HG02763 (cell line): Measurements from ENCODE around the gene DPP8.
"Not testable (repeated sequence)": the region's sequence is repeated elsewhere in the genome, so short reads cannot be mapped to it uniquely, and the experiment has no call there.

Experiments
- ATAC-seq: cut with Tn5 transposase; IDR thresholded peaks from one replicate; pipeline ENCODE4 v1.9.1; 2021; ENCODE audit warnings: mild to moderate bottlenecking, moderate library complexity; ENCODE audit not compliant: unreplicated experiment

Gene DPP8

DNA sequence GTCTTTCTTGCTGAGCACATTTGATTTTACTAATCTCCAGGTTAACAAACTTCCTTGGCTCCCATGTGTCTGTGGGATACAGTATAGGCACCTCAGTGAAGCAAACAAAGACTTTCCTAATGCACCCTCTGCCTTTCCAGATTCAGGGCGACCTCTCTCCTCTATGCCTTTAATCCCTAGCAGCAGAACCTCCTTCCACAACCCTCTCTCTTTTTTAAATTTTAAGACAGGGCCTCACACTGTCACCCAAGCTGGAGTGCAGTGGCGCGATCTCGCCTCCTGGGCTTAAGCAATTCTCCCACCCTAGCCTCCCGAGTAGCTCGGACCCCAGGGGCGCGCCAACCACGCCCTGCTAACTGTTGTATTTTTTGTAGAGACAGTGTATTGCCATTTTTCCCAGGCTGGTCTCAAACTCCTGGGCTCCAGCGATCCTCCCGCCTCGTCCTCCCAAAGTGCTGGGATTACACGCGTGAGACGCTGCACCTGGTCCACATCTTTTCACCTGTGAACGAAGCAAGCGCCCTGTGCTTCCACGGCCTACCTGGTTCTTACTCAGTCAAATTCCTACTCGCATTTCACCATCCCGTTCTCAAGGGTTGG, 11.1 kb upstream of the DPP8 start:
- ATAC-seq: no peak

DNA sequence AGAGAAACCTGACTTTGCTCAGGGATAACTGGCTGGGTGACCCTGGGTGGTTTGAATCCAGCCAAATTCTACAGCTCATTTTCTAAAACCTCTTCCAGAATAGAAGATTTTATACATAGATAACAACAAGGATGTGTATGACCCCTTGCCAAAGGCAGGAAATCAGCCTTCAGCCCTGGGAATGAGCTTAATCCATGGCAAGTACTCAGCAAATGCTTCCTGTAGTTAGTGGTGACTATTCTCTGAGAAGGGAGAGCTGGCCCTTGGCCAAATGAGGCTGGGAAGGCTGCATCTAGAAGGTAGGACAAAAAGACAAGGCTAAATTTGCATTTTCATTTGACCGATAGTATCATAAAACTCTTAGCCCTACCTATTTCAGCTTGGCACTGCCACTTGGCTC, 8.1 kb upstream of the DPP8 start:
- ATAC-seq: no peak

DNA sequence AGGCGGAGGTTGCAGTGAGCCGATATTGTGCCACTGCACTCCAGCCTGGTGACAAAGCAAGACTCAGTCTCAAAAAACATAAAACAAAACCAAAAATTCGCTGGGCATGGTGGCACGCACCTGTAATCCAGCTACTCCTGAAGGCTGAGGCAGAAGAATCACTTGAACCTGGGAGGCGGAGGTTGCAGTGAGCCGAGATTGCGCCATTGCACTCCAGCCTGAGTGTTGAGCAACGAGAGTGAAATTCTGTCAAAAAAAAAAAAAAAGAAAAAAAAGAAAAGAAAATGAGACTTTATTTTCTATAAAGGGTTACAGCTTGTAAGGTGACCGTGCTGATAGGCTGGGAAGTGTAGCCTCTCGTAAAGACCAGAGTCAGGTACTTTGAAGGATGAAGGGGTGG, 6.7 kb upstream of the DPP8 start:
- ATAC-seq: no peak

DNA sequence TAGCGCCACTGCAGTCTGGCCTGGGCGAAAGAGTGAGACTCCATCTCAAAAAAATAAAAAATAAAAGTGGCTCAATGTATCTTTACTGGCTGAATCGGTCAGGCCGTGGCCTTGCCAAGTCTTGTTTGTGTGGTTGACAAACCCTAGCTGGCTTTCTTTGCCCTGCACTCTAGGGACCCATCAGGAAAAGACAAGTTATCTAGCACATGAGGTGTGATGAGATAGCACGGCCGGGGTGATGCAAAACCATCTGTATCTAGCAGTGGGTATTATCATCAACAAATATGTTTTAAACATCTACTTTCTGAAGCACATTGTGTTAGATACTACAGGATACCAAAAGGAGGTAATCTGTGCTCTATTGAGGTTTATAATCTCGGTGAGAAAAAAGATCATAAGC, 3.9 kb upstream of the DPP8 start:
- no peak for ATAC-seq

DNA sequence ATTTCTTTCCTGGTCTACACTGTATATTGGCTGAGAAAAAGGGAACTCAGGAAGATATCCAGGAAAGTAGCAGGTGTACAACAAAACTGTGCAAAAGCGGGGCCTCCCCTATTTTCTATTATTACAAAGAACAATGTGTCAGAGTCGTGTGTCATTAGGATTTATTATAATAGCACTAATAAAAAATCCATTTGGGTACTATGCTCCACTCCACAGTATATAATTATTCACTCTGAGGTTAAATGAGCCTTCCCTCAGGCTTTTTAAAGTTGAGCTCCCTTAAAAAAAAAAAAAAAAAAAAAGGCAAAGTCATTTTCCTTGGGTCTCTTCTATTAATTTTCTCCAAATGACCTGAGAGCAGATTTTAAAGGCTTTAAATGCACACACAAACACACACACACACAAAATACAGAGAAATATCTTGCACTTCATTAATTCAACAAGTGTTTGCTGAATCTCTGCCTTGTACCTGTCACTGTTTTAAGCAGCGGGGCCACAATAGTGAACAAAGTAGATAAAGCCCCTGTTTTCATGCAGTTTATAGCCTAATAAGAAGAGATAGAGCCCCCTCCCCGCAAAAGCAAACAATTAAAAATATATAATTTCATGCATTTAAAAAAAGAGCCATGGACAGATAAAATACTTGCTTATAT, 1.3 kb upstream of the DPP8 start:
- no peak for ATAC-seq

DNA sequence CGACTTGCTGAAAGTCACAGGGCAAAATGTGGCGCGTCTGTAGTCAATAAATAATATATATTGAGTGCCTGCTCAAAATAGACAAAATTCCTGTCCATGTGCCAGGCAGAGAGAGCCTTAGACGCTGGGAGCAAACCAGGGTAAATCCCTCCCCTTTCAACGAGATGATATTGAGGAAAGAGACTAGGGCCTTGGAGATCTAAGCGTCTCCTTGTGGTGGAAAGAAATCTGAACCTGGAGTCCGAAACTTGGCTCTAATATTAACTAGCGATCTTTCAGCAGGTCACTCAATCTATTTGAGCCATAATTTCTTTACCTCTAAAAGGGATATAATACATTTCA, 348 bp upstream of the DPP8 start:
- no peak for ATAC-seq

DNA sequence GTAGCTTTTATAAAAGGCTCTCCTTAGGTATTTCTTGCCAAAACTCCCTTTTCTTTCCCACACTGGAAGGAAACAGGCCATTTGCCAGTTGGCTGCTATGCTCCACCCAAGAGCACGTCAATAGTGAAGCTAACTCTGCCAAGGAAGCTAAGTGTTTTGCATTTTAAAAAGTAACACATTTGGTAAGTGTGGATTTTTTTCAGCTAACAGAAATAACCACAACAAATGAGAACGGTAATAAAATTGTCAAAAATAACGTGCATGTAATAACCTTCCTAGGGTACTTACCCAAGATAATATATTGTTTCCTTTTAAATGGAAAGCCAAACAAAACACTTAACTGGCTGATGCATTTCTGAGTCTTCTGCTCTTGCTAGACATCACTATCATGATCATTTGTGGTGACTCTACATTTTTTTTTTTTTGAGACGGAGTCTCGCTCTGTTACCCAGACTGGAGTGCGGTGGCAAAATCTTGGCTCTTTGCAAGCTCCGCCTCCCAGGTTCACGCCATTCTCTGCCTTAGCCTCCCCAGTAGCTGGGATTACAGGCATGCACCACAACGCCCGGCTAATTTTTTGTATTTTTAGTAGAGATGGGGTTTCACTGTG, 4.6 kb downstream of the DPP8 start:
- ATAC-seq: no peak

DNA sequence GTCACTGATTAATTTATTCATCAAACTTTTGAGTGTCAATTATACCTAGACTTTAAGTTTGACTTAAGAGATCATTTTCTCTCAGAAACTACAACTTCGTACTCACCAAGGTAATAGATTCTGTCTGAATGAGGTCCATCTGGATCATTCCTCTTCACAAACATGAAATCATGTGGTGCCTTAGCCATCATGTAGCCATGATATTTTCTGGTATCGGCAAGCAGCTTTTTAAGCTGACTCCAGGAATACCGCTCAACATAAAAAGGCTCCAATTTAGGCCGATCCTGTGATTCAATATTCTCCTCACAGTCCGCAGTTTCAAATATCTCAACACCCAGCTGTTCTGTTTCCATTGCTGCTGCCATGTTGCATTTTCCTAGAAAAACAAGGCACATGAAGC, 5.3 kb downstream of the DPP8 start:
- no peak for ATAC-seq

DNA sequence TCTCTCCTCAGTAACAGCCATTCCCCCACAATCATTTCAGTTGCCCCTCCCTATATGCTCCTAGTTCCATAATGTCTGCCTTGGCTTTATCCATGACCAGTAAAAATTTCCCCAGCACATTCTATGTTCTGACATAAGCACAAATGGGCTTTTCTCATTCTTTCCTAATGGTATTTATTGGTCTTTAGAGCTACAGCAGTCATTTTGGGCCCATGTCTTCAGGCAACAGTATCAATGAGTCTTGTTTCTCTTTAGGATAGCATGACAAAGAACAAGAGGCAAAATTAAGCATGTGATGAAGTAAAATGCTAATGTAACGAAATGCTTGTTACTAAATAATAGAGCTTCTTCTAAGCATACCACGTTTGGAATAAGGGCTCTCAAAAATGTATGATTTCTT, 8.2 kb downstream of the DPP8 start:
- no peak for ATAC-seq

DNA sequence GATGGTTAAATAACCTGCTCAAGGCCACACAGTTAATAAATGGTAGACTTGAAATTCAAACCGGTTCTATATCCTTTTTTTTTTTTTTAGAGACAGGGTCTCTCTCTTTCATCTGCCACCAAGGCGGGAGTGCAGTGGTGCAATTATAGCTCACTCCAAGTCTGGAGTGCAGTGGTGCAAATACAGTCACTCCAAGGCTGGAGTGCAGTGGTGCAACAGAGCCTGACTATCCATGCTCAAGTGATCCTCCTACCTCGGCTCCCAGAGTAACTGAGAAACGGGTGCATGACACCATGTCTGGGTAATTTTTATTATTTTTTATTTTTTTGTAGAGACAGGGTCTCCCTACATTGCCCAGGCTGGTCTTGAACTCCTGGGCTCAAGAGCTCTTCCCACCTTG, 23.4 kb downstream of the DPP8 start:
- no peak for ATAC-seq

DNA sequence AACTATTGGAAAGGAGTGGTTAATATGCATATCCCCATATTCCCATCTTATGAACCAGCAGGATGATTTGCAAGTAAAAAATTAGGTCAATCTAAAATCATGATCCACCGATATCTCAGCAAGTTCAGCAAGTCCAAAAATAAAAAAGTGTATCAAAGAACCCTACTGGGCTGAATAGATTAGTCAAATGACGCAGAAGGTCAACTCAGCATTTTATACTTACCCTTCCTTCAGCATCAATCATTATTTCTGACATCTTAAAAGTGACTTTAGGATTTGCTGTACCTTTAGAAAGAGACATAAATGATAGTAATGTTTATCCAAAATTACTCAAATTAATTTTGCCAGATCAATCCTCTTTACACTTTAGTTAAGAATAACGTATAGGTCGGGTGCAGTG, 32.6 kb downstream of the DPP8 start:
- no peak for ATAC-seq

DNA sequence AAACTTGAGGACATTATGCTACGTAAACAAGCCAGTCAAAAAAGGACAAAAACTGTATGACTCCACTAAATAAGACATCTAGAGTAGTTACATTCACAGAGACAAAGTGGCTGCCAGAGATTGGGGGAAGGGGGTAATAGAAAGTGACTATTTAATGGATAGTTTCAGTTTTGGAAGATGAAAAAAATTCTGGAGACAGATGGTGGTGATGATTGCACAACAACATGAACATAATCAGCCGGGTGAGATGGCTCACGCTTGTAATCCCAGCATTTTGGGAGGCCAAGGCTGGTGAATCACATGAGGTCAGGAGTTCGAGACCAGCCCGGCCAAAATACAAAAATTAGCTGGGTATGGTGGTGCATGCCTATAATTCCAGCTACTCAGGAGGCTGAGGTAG, 40.6 kb downstream of the DPP8 start:
- no peak for ATAC-seq

DNA sequence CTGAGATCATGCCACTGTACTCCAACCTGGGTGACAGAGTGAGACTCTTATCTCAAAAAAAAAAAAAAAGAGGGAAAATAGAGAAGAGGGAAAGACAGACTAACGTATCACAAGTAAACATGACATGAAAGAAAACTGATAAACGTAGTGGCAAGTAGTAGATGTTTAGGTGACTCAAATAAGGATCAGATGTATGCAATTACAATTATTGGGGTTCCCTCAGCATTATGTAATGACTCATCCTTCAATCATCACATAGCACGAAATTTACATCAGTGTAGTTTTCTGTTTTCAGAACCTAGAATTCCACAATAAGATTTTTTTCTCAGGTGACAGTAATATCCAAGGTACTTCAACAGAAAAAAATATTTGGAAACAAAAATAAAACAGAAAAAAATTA, 46.6 kb downstream of the DPP8 start:
- no peak for ATAC-seq

DNA sequence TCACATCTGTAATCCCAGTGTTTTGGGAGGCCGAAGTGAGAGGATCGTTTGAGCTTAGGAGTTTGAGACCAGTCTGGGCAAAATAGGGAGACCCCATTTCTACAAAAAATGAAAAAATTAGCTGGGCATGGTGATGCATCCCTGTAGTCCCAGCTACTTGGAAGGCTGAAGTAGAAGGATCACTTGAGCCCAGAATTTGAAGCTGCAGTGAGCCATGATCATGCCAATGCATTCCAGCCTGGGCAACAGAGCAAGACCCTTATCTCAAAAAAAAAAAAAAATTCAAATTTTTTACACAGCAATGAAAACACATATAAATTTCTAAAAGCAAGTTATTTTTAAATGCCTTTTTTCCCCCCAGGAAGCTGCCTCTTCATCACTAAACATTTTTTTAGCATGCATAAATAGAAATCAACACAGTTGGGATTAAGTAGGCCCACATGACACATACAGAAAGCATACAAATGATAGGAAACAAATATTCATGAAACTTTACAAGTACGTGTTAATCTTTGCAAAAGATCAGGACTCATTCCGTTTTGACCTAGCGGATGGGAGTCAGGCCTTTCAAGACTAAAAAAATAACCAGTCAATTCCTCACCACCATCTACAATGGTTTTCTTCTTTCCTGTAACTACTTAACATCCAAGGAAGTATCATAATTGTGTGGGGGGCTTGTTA, 49.1 kb downstream of the DPP8 start:
- no peak for ATAC-seq

DNA sequence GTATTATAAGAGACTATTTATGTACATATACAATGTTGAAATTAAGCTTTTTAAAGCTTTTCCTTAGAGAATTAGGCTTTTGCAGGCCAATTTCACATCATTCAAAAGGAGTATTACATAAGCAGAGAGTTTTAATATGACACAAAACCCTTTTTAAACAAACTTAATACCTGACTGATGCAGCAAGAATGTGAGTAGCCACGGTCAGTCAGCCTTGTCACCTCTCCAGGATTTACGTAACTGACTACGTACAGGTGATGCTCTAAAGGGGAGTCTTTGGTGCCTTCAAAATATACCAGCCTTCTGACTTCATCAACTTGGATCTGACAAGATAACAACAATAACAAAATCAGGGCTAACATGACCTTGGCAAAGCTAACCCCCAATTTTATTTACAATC, 50.6 kb downstream of the DPP8 start:
- no peak for ATAC-seq

DNA sequence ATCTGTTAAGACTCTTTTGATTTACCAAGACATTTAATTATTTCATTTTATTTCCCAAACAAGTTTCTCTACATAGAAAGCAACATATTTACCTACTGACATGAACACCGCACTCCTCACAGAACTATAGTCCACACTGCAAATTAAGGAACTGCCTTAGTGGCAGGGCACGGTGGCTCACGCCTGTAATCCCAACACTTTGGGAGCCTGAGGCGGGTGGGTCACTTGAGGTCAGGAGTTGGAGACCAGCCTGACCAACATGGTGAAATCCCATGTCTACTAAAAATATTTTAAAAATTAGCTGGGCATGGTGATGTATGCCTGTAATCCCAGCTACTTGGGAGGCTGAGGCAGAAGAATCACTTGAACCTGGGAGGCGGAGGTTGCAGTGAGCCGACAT, 54.4 kb downstream of the DPP8 start:
- not testable (repeated sequence) for ATAC-seq

DNA sequence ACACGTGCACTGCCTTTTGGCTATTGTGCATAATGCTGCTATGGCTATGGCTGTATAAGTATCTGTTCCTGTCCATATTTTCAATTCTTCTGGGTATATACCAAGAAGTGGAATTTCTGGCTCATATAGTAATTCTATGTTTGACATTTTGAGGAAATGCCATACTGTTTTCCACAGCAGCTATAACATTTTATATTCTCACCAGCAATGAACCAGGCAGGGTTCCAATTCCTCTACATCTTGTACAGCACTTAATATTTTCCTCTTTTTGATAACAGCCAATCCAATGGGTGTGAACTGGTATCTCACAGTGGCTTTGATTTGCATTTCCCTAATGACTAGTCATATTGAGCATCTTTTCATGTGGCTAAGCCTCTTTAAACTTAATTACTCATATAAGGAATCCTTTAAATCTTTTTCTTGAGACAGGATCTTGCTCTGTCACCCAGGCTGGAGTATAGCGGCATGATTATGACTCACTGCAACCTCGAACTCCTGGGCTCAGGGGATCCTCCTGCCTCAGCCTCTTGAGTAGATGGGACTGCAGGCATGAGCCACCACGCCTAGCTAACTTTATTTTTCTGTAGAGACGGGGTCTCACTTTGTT, 56.6 kb downstream of the DPP8 start:
- no peak for ATAC-seq

DNA sequence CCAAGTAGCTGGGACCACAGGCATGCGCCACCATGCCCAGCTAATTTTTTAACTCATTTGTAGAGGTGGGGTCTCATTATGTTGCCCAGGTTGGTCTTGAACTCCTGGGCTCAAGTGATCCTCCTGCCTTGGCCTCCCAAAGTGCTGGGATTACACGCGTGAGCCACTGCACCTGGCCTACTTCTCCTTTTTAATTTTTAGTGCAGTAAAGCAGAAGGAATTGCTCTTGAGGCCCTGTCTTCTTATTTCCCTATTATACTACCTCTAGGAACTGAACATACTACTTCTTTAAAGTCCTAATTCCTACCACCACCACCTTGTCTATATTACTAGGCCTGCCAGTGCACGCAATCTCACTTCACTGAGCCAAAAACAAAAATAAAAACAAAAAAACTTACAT, 62.2 kb downstream of the DPP8 start:
- not testable (repeated sequence) for ATAC-seq

DNA sequence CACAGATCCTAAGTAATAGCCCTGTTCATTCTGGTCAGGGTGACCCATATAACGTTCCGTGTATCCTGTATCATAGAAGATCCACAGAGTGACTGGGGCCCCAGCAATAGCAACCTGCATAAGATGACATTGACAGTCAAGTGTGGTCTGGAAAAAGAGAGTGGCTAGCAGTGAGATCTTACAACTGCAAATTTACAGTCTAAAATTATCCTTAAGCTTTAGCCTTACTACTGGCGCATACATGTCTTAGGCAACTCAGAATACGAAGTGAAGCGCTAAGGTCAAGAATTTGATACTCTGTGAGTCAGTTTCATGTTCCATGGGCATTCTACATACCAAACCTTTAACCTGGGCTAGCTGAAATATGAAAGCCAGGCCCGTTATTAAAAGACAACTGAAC, 65.5 kb downstream of the DPP8 start:
- ATAC-seq: no peak

DNA sequence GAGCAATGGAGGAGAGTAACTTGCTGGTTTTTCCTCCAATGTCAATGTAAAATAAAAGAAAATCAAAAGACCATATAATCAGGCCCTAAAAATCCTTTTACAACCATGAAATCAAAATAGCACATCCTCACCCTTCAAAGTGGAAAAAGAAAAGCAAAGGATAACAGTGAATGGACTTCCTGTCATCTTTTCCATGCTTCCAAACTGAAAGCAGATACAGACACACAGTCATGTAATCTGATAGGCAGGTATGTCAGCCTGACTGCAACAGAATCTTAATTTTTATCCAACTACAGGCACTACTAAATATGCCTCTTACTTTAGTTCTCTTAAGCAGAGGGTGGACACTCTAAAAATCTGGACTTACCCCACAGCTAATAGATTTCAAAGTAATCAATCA, 66.9 kb downstream of the DPP8 start:
- ATAC-seq: no peak

DNA sequence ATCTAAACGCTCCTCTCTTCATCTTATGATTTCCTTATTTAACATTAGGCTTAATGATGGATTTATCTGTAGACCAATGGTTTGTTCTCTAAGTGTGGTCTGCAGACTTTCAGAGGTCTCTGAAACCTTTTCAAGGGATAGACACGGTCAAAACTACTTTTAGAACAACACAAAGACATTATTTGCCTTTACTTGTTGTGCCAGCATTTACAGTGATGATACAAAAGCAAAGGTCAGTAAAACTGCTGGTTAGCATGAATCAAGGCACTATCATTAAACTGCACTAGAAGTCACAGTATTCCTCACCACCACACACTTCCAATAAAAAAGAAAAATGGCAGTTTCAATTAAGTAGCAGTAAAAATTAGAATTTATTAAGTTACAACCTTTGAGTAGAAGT, 70.3 kb downstream of the DPP8 start:
- ATAC-seq: no peak

DNA sequence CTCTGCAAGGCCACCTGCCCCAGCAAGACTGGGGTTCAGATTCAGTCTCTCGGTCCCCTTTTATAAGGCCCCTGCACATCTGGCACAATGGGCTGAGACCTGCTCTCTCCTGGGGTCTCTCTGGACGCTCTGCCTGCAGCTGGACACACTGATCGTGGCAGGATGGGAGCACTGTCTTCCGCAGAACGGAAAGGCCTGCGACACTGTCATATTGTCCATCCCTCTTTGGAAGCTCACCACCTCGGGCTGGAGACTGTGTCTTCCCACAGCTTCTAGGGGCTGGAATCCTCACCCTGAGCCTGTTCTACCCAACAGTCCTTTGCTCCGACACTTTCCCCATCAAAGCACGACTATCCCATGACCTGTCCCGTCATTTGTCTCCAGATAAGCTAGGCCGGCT, 83.3 kb downstream of the DPP8 start:
- ATAC-seq: no peak
